ENCODE measurements around the gene KCND1.

The KCND1 gene

GRCh38 chrX:48937054-48937907 is 34.4 kb downstream of the KCND1 start:
- DNase-seq (ENCODE audit: low spot score): peak; percentile 94

GRCh38 chrX:48936429-48937053 is 35.1 kb downstream of the KCND1 start:
- DNase-seq (ENCODE audit: low spot score): no peak

- DNase-seq (ENCODE audit: low spot score): no peak
These were observed 36.4 kb downstream of the KCND1 start for GRCh38 chrX:48935301-48935670.

GRCh38 chrX:48934581-48935300 is 36.9 kb downstream of the KCND1 start:
- DNase-seq (ENCODE audit: low spot score): peak; percentile 72

- DNase-seq (ENCODE audit: low spot score): no peak
These were observed 37.9 kb downstream of the KCND1 start for GRCh38 chrX:48933757-48934156.

- DNase-seq (ENCODE audit: low spot score): no peak
These were observed 43.8 kb downstream of the KCND1 start for GRCh38 chrX:48927736-48928382.

- no peak for DNase-seq (ENCODE audit: low spot score)
These were observed 44.5 kb downstream of the KCND1 start for GRCh38 chrX:48927123-48927522.

GRCh38 chrX:48924270-48924669 is 47.4 kb downstream of the KCND1 start:
- DNase-seq (ENCODE audit: low spot score): no peak

- no peak for DNase-seq (ENCODE audit: low spot score)
These were observed 47.9 kb downstream of the KCND1 start for GRCh38 chrX:48923771-48924170.

- no peak for DNase-seq (ENCODE audit: low spot score)
These were observed 50.9 kb downstream of the KCND1 start for GRCh38 chrX:48920718-48921104.

- DNase-seq (ENCODE audit: low spot score): peak; percentile 59
These were observed 51.5 kb downstream of the KCND1 start for GRCh38 chrX:48919947-48920717.

GRCh38 chrX:48919360-48919841 is 52.2 kb downstream of the KCND1 start:
- DNase-seq (ENCODE audit: low spot score): peak; percentile 46

- DNase-seq (ENCODE audit: low spot score): peak; percentile 95
These were observed 52.9 kb downstream of the KCND1 start, which contains the start of gene PIM2 for GRCh38 chrX:48918643-48919340. Gene PIM2, minus strand, starts transcription at chrX:48919024. Its CDS starts 190 bp downstream, at chrX:48918834.

GRCh38 chrX:48918301-48918642 is 53.4 kb downstream of the KCND1 start:
- no peak for DNase-seq (ENCODE audit: low spot score)

- DNase-seq (ENCODE audit: low spot score): peak; percentile 90
These were observed 54.3 kb downstream of the KCND1 start for GRCh38 chrX:48917139-48918001.

GRCh38 chrX:48914593-48915493 is 56.8 kb downstream of the KCND1 start:
- no peak for DNase-seq (ENCODE audit: low spot score)

GRCh38 chrX:48913605-48914366 is 57.9 kb downstream of the KCND1 start:
- no peak for DNase-seq (ENCODE audit: low spot score)
